ENCODE results near the gene C1orf159.

- no peak for TF ChIP-seq CTCF (IDR thresholded peaks at IDR 0.05)
- TF ChIP-seq POLR2A (IDR thresholded peaks at IDR 0.05), result no peak
These were observed 73.1 kb downstream of the C1orf159 start for GRCh38 chr1:1042835-1043234.

All from sigmoid colon (tissue), 3 donors.